GM12878 (cell line): Measurements from ENCODE around the gene TNF.

Source experiments
- POLR2A ChIP-seq: IDR thresholded peaks from 2 replicates; pipeline ENCODE4 v1.6.1; 2011; ENCODE audit warnings: low read depth, mild to moderate bottlenecking, low read length
- POLR2AphosphoS5 ChIP-seq: IDR thresholded peaks from 2 replicates; pipeline ENCODE4 v1.6.1; 2011; ENCODE audit warnings: mild to moderate bottlenecking, low read length, inconsistent platforms
- TF ChIP-seq, protein P1 (sequence below): fragments of 450-650 bp; IDR thresholded peaks from 2 replicates; pipeline ENCODE4 v1.6.1; 2017; ENCODE audit warnings: mild to moderate bottlenecking
- TF ChIP-seq, protein P2 (sequence below), 3 experiments: IDR thresholded peaks in 2 of 3; conservative IDR thresholded peaks in 1 of 3; 2 replicates each; pipeline ENCODE4 v1.5.1; 2011; ENCODE audit warnings: low read depth in 3 of 3, low read length in 3 of 3, mild to moderate bottlenecking in 3 of 3, control low read depth in 2 of 3, moderate library complexity in 2 of 3, inconsistent platforms in 1 of 3, mixed read lengths in 1 of 3; ENCODE audit not compliant: control insufficient read depth in 2 of 3, insufficient read depth in 1 of 3; ENCODE audit errors: extremely low read depth in 1 of 3
- TF ChIP-seq, protein P3 (sequence below): fragments of 450-650 bp; formaldehyde crosslinking; IDR thresholded peaks from 2 replicates; pipeline ENCODE4 v1.4.0; 2020; ENCODE audit warnings: mild to moderate bottlenecking, moderate library complexity
- TF ChIP-seq, protein P4 (sequence below): IDR thresholded peaks from 2 replicates; pipeline ENCODE4 v1.6.1; 2011; ENCODE audit warnings: low read depth, low read length, improper control_type of control experiment, borderline replicate concordance

DNA sequence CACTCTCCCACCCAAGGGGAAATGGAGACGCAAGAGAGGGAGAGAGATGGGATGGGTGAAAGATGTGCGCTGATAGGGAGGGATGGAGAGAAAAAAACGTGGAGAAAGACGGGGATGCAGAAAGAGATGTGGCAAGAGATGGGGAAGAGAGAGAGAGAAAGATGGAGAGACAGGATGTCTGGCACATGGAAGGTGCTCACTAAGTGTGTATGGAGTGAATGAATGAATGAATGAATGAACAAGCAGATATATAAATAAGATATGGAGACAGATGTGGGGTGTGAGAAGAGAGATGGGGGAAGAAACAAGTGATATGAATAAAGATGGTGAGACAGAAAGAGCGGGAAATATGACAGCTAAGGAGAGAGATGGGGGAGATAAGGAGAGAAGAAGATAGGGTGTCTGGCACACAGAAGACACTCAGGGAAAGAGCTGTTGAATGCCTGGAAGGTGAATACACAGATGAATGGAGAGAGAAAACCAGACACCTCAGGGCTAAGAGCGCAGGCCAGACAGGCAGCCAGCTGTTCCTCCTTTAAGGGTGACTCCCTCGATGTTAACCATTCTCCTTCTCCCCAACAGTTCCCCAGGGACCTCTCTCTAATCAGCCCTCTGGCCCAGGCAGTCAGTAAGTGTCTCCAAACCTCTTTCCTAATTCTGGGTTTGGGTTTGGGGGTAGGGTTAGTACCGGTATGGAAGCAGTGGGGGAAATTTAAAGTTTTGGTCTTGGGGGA is 754 bp downstream of the TNF start:
- TF ChIP-seq, protein P1, sequence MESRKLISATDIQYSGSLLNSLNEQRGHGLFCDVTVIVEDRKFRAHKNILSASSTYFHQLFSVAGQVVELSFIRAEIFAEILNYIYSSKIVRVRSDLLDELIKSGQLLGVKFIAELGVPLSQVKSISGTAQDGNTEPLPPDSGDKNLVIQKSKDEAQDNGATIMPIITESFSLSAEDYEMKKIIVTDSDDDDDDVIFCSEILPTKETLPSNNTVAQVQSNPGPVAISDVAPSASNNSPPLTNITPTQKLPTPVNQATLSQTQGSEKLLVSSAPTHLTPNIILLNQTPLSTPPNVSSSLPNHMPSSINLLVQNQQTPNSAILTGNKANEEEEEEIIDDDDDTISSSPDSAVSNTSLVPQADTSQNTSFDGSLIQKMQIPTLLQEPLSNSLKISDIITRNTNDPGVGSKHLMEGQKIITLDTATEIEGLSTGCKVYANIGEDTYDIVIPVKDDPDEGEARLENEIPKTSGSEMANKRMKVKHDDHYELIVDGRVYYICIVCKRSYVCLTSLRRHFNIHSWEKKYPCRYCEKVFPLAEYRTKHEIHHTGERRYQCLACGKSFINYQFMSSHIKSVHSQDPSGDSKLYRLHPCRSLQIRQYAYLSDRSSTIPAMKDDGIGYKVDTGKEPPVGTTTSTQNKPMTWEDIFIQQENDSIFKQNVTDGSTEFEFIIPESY = no peak
- TF ChIP-seq, protein P2, sequence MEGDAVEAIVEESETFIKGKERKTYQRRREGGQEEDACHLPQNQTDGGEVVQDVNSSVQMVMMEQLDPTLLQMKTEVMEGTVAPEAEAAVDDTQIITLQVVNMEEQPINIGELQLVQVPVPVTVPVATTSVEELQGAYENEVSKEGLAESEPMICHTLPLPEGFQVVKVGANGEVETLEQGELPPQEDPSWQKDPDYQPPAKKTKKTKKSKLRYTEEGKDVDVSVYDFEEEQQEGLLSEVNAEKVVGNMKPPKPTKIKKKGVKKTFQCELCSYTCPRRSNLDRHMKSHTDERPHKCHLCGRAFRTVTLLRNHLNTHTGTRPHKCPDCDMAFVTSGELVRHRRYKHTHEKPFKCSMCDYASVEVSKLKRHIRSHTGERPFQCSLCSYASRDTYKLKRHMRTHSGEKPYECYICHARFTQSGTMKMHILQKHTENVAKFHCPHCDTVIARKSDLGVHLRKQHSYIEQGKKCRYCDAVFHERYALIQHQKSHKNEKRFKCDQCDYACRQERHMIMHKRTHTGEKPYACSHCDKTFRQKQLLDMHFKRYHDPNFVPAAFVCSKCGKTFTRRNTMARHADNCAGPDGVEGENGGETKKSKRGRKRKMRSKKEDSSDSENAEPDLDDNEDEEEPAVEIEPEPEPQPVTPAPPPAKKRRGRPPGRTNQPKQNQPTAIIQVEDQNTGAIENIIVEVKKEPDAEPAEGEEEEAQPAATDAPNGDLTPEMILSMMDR (IDR thresholded peaks at IDR 0.05 in 2 of 3, conservative IDR thresholded peaks at IDR 0.05 in 1 of 3; ENCODE audit: control insufficient read depth in 2 of 3, extremely low read depth in 1 of 3, insufficient read depth in 1 of 3, low read depth in 3 of 3, low read length in 3 of 3) = no peak
- TF ChIP-seq POLR2A (no peak), POLR2AphosphoS5 (no peak)
- TF ChIP-seq, protein P3, sequence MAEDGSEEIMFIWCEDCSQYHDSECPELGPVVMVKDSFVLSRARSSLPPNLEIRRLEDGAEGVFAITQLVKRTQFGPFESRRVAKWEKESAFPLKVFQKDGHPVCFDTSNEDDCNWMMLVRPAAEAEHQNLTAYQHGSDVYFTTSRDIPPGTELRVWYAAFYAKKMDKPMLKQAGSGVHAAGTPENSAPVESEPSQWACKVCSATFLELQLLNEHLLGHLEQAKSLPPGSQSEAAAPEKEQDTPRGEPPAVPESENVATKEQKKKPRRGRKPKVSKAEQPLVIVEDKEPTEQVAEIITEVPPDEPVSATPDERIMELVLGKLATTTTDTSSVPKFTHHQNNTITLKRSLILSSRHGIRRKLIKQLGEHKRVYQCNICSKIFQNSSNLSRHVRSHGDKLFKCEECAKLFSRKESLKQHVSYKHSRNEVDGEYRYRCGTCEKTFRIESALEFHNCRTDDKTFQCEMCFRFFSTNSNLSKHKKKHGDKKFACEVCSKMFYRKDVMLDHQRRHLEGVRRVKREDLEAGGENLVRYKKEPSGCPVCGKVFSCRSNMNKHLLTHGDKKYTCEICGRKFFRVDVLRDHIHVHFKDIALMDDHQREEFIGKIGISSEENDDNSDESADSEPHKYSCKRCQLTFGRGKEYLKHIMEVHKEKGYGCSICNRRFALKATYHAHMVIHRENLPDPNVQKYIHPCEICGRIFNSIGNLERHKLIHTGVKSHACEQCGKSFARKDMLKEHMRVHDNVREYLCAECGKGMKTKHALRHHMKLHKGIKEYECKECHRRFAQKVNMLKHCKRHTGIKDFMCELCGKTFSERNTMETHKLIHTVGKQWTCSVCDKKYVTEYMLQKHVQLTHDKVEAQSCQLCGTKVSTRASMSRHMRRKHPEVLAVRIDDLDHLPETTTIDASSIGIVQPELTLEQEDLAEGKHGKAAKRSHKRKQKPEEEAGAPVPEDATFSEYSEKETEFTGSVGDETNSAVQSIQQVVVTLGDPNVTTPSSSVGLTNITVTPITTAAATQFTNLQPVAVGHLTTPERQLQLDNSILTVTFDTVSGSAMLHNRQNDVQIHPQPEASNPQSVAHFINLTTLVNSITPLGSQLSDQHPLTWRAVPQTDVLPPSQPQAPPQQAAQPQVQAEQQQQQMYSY (CRISPR knock-in tag) = no peak
- TF ChIP-seq, protein P4, sequence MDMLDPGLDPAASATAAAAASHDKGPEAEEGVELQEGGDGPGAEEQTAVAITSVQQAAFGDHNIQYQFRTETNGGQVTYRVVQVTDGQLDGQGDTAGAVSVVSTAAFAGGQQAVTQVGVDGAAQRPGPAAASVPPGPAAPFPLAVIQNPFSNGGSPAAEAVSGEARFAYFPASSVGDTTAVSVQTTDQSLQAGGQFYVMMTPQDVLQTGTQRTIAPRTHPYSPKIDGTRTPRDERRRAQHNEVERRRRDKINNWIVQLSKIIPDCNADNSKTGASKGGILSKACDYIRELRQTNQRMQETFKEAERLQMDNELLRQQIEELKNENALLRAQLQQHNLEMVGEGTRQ = no peak
